Upper lobe of left lung (tissue), 4 donors: Measurements from ENCODE around the gene TMEM37.

Experiments used
- POLR2A ChIP-seq, 4 donors: fragments of 450-650 bp; IDR thresholded peaks; one replicate each; pipeline ENCODE4 v1.5.1; 2016 to 2017; ENCODE audit warnings: antibody characterized with exemption in 4 of 4, mild to moderate bottlenecking in 2 of 4
- TF ChIP-seq, protein P1 (sequence below), 6 experiments: fragments of 450-650 bp in 4 of 6; fragments of 200-600 bp in 2 of 6; sonication (generic) in 2 of 6; IDR thresholded peaks; one replicate each; pipeline ENCODE4 v1.5.1; 2016 to 2019; ENCODE audit warnings: antibody characterized with exemption in 6 of 6

DNA sequence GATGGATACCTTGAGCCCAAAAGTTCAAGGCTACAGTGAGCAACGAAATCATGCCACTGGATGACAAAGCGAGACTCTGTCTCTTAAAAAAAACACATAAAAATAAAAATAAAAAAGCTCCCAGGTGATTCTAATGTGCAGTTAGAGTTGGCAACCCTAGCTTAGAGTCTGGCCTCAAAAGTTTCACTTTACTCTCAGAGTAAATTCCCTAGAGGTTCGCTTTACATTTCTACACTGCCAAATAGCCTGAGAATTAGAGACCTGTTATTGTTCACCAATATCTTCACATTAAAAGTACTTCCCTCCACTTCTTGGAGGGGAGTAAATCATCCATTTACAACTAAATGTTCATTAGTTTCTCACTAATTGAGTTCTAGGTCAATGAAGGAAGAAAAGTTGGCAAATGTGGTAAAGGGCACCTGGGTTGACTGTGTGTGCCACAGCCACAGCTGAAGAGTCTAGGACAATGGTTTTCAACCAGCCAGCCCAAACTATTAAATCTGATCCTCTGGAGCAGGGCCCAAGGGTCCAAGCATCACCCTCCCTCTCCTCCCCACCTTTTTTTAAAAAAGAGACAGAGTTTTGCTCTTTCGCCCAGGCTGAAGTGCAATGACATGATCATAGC lies 15.2 kb upstream of the TMEM37 start:
- TF ChIP-seq, protein P1, sequence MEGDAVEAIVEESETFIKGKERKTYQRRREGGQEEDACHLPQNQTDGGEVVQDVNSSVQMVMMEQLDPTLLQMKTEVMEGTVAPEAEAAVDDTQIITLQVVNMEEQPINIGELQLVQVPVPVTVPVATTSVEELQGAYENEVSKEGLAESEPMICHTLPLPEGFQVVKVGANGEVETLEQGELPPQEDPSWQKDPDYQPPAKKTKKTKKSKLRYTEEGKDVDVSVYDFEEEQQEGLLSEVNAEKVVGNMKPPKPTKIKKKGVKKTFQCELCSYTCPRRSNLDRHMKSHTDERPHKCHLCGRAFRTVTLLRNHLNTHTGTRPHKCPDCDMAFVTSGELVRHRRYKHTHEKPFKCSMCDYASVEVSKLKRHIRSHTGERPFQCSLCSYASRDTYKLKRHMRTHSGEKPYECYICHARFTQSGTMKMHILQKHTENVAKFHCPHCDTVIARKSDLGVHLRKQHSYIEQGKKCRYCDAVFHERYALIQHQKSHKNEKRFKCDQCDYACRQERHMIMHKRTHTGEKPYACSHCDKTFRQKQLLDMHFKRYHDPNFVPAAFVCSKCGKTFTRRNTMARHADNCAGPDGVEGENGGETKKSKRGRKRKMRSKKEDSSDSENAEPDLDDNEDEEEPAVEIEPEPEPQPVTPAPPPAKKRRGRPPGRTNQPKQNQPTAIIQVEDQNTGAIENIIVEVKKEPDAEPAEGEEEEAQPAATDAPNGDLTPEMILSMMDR (IDR thresholded peaks at IDR 0.05) = no peak
- TF ChIP-seq POLR2A (IDR thresholded peaks at IDR 0.05) = no peak
